ENCODE data around the gene CENPQ. TPM values are rescaled to one million over a fixed set of nuclear protein-coding genes. Genes with fewer than 3 reads are reported as not detected.

The CENPQ gene
- total and polyA plus RNA-seq, 2 of the 8 experiments (the other 6 are each of a cell fraction or from before 2014, with no cell fraction given) = 9.4 to 19.6 TPM

DNA sequence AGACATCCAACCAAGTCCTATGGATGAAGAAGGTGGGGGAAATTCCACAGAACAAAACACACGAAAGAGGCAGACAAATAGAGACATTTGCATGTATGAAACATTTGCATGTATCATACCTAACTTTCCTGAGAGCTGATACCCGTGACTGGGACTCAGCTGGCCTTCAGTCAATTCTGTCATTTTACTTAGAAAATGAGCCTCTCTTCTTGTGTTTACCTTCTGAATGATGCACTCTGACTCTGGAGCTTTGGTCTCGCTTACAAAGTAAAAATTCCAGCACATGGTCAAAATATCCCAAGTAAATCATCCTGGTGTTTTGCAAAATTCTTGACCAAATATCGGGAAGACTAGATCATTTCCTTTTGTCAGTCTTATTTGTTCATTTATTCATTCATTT is 47.0 kb upstream of the CENPQ start:
- Histone ChIP-seq H3K23ac (ENCODE audit: insufficient read length) (no peak overlapping the region), H3K14ac (ENCODE audit: insufficient read length) (no peak overlapping the region), H2AFZ (ENCODE audit: low read length) (no peak overlapping the region), H3K18ac (ENCODE audit: extremely low read depth, low read length) (no peak overlapping the region), H3K56ac (replicated peaks; ENCODE audit: insufficient read length, low read depth, low read length) (no peak overlapping the region), H2AK5ac (ENCODE audit: low read depth, low read length) (no peak overlapping the region), H3K36me3 (ENCODE audit: control insufficient read depth in 2 of 4, insufficient read depth in 4 of 4, low read length in 3 of 4) (no peaks in the 10 kb centered on the region), H3K27ac (ENCODE audit: low read depth, low read length) (no peak overlapping the region), H3K79me2 (ENCODE audit: control insufficient read depth in 1 of 2, insufficient read depth in 2 of 2, low read length in 2 of 2) (no peaks in the 10 kb centered on the region), H3K27me3 (replicated peaks in 1 of 4; ENCODE audit: control insufficient read depth in 3 of 4, extremely low read depth in 1 of 4, insufficient read depth in 3 of 4, low read length in 3 of 4) (no peaks in the 10 kb centered on the region), H4K5ac (ENCODE audit: insufficient read length, low read depth, low read length) (no peak overlapping the region), H3K9ac (replicated peaks in 1 of 4; ENCODE audit: extremely low read depth in 1 of 4, low read depth in 3 of 4, low read length in 3 of 4) (no peak overlapping the region), H2BK12ac (ENCODE audit: low read depth, low read length) (no peak overlapping the region), H2BK20ac (ENCODE audit: low read length) (no peak overlapping the region), H3K4ac (replicated peaks; ENCODE audit: insufficient read length, low read depth, low read length) (no peak overlapping the region), H2BK15ac (ENCODE audit: low read length) (no peak overlapping the region), H4K20me1 (replicated peaks in 1 of 2; ENCODE audit: control insufficient read depth in 1 of 2, insufficient read depth in 2 of 2, low read length in 2 of 2) (no peaks in the 10 kb centered on the region), H2BK120ac (replicated peaks; ENCODE audit: low read depth, low read length) (no peak overlapping the region), H3K23me2 (ENCODE audit: low read depth, low read length) (no peaks in the 10 kb centered on the region), H3K9me3 (ENCODE audit: insufficient read depth in 2 of 2, low read depth in 1 of 2, low read length in 1 of 2) (no peaks in the 10 kb centered on the region), H3K4me3 (ENCODE audit: extremely low read depth in 1 of 4, insufficient read depth in 2 of 4, low read depth in 3 of 4, low read length in 4 of 4) (no peak overlapping the region), H4K91ac (replicated peaks; ENCODE audit: insufficient read length, low read length) (no peak overlapping the region), H4K8ac (ENCODE audit: extremely low read depth, insufficient read depth, low read length) (no peak overlapping the region), H3K4me1 (replicated peaks in 1 of 4; ENCODE audit: control insufficient read depth in 3 of 4, insufficient read depth in 4 of 4, low read length in 3 of 4) (no peaks in the 10 kb centered on the region), H3K4me2 (ENCODE audit: insufficient read depth in 1 of 2, low read depth in 2 of 2, low read length in 2 of 2) (no peak overlapping the region), H2BK5ac (ENCODE audit: low read depth, low read length) (no peak overlapping the region), H3K79me1 (ENCODE audit: low read depth, low read length) (no peaks in the 10 kb centered on the region)
- DNase-seq (ENCODE audit: low read depth in 1 of 2, low spot score in 2 of 2) (no peak), FAIRE-seq (no peak)
- ChIA-PET POLR2A (ENCODE audit: partially characterized antibody) (no interaction called here), CTCF (ENCODE audit: partially characterized antibody) (interaction anchor here (1.1 kb wide), 1 partner anchor 10 kb away, joined by 3 read pairs; no protein-coding TSS in a partner anchor)
- TF ChIP-seq POLR2AphosphoS5 (IDR thresholded peaks at IDR 0.05; ENCODE audit: low read depth, low read length) = no peak
- 87% methylated on average over 4 of the region's 4 CpGs; no CpG with 5 or more reads in 1 of the 2 experiments for WGBS, 2 experiments (ENCODE audit: extremely low coverage in 1 of 2, insufficient coverage in 1 of 2, insufficient read length in 1 of 2, insufficient replicate concordance in 2 of 2, low coverage in 1 of 2, low lambda C conversion rate in 2 of 2, missing lambda C conversion rate in 1 of 2)

Data from H1 (cell line).